ENCODE results near the gene PADI6.
"Not testable (repeated sequence)": the region's sequence is repeated elsewhere in the genome, so short reads cannot be mapped to it uniquely, and the experiment has no call there.

Gene PADI6

DNA sequence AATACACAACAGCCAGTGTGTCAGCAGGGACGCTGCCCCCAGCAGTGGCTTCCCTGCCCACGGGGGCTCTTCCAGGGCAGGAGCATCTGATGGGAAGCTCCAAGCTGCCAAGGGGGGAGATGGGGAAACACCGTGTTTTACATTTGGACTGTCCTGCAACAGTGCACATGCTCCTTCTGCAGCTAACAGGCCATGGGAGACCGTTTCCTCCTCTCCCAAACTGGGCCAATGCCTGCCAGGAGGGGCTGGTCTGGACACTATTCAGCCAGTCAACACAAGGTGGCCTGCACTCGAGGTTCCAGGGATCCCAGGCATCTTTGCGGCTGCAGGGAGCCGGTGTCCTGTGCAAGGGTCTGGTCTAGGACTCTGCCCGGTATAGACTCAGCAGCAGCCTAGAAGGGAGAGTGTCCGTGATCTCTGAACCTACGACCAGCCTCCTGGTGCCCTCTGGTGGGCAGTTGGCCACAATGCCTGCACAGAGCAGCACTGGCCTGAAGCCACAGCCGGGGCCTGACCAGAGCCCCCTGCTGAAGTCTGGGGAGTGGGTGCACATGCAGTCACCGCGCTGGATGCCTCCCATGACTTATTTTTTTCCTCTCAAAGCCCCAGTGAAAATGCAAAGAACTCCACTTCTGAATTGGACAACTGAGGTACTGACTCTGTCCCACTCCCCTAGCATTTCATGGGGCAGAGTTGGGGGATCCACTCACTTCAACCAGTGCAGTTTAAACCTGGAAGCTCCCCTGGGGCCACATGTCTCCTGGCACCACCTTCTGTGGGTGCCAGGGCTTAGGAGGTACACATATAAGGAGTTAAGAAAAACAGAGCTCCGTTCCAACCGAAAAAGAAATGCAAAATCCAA is 34.1 kb downstream of the PADI6 start:
- peak; percentile 70 for DNase-seq (ENCODE audit: low spot score)

DNA sequence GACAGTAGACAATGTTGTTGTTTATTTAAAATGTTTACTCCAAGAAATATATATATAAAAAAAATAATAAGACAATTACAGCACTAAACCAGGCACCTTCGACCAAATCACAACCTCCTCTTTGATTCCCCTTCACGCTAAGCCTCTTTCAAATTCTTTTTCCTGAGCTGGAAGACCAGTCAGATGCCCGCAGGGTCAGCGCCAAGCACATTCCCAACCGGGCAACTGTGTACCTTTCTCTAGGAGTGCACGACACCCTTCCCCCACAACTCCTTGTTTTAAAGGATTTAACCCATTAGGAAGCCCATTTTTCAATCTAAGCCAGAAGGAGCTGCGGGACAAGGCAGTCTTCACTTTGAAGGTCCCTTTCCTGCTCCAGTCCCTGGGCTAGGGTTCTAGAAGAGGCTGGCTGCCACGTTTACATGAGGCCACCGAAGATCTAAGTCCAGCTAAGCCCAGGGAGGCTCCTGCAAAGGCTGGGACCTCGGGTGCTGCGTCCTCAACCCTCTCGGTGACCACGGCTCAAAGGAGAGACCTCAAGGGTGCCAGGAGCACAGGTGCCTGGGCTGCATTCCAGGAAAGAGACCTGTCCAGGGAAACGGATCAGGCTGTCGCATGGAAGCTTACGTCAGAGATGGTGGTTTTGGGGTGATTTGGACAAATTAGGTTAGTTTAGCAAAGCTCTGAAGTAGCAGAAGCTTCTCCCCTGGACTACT is 34.9 kb downstream of the PADI6 start:
- not testable (repeated sequence) for DNase-seq (ENCODE audit: low spot score)

DNA sequence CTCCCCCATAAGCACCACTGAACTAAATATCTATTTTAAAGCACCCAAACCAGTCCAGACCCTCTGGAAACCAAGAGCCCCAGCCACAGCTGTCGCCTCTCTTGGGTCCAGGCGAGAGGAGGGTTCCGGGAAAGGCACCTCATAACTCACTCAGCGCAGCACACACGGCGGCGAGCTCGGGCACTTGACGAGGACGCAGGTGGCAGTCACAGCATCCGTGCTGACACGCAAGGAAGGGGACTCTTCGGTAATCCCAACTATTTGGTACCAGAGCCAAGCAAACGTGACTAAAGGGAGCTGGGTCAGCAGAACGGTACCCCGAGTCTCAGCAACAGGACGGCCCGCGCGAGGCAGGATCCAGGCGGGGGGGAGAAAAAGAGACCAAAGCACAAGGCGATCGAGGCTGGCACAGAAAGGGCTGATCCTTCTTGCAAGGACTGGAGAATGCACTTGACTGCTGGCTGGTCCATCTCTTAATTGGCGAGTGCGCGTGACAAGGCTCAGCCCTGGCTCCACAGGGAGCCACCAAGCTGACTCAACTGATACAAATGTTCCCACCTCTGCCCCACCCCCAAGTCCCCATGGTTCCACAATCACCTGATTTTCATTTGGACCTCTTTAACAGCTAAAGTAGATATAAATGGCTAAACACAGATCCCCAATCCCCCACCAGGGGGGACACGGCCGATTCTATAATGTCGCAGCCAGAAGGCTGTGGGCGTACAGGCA is 36.0 kb downstream of the PADI6 start:
- not testable (repeated sequence) for DNase-seq (ENCODE audit: low spot score)

DNA sequence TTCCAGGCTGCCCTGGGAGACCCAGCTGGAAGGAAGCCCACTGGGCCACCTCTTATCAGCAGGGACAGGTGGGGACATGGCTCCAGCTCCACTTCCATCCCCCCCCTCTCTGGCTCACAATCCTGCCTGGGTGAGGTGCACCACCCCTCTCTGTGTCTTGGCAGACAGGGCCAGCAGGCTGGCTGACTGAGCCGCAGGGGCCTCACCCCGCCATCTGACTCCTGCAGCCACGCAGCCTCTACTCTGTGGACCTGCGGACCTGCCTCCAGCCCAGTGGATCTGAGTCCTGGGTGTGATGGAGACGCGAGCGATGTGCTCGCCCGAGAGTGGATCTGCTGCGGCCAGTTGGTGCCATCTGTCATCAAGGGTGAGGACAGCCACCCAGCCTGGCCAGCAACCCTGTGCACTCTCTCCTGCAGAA is 37.4 kb downstream of the PADI6 start:
- DNase-seq (ENCODE audit: low spot score), result no peak

DNA sequence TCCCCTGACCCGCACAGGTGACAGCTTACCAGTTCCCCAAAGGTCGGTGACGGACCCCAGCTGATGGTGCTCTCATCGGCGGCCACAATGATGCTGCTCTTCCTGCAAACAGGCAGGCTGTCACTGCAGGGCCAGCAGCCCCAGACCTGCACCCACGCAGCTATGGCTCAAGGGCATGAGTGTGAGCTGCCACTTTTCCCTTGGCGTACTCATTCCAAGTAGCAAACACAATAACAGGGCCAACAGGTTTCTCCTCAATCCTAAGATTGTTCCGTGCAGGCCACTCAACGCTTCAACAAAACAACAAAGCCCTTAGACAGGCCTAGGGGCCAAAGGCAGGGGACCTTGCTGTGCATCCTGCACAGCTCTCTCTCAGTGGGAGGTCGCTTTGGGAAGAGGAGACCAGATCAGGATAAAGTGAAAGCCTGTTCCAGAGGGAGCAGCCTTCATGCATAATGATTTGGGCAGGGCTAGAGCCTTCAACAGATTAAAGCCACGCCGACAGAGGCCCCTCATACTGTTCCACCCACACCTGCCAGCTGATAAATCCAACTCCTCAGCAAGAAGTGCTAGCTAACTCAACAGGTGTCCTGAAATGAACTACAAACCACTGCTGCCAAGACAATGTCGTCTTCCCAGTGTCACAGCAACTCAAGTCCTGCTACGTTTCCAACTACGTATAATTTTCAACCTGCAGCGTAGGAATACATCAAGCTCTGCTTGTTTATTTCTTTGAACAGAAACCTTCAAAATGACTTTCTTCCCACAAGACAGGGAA is 40.3 kb downstream of the PADI6 start:
- no peak for DNase-seq (ENCODE audit: low spot score)

DNA sequence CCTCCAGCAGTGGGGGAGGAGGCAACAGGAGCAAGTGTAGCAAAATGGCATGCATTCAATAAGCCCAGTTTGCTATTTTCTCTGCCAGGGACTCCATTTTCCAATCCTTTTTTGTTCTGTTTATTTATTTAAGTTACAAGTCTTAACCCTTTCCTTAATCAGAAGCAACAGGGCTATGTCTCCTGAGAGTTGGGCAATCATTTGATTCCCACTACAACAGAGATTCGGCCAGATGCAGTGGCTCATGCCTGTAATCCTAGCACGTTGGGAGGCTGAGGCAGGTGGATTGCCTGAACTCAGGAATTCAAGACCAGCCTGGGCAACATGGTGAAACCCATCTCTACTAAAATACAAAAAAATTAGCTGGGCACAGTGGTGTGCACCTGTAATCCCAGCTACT is 42.0 kb downstream of the PADI6 start:
- DNase-seq (ENCODE audit: low spot score), result no peak

DNA sequence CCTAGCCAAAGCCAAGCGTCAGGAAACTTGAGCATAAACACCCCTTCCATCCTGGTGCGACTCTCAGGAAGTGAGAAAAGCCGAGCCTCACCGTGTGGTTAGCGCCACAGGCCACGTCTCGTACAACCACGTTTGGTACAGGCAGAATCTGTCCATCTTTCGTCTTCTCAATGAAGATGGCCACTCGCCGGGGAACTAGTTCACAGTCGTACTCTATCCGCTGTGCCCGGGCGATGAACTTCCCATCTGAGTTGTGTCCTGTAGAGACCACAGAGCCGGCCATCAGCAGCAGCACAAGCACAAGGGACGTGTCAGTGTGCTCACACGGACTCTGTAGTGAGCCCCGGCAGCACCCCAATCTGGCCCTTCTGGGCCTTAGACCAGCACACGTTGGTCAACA is 44.4 kb downstream of the PADI6 start:
- no peak for DNase-seq (ENCODE audit: low spot score)

DNA sequence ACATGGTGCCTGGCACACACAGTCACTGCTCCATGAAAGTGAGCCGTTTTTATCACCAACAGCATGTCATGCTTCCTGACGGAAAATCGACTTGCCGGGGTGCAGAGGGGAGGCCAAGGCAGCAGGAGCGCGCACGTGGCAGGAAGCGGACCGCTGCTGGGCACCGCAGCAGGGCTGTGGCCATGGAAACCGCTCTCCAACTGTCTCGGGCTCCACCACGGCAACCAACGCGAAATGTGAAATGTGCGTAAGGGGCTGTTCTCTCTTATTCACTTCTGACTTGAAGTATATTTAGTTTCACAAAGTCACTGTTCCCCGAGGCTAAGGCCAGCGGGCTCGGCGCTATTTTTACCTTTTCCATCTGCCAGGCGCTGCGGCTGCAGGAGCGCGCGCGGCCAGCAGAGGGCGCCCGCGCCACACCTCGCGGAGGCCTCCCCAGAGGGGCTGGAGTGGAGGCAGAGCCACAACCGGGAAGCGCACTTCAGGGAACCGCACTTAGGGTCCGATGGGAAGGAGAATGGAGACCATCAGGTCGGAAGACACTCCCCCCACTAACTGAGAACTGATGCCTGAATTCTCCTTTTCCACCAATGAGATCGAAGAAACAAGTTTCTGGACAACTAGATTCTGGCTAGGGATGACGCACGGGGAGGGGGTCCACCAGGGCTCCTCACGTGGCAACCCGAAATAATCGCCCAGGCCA is 47.8 kb downstream of the PADI6 start:
- DNase-seq (ENCODE audit: low spot score), result peak; percentile 70

DNA sequence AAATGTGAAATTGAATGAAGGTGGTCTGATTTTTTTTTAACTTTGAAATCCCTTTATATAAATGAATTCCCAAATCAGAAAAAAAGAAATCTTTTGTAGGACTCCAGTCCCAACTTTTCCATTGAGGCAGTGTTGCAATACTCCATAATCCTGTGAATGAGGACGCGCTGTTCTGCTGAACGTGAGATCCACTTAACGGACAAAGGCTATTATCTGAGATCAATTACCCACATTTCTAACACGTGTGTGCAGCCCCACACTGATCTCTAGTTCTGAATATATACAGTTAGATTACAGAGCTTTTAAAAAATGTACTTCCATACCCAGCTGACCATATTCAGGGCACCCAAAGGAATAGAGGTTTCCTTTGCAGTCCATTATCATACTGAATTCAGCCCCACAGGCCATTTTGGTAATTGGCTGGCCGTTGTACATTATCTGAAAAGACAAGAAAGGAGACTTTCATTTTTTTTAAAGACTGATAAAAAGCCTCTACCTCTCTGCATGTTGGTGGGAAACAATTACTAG is 48.5 kb downstream of the PADI6 start:
- no peak for DNase-seq (ENCODE audit: low spot score)

DNA sequence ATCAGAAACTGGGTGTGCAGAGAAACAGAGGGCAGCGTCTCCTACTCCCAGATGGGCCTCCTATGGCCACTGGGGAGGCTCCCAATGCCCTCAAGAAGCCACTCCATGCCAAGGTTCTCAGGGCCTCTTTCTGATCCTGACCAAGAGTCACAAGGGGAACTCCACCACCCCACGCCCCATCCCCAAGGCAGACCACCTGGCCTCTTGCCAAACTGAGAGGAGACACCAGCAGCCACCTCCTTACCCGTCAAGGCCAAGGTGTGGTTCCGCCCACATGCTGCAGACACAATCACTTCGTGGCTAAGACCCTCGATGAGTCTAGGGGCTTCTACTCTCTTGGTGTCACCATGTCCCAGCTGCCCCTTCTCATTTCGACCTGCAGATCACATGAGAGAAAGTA is 50.5 kb downstream of the PADI6 start:
- no peak for DNase-seq (ENCODE audit: low spot score)

DNA sequence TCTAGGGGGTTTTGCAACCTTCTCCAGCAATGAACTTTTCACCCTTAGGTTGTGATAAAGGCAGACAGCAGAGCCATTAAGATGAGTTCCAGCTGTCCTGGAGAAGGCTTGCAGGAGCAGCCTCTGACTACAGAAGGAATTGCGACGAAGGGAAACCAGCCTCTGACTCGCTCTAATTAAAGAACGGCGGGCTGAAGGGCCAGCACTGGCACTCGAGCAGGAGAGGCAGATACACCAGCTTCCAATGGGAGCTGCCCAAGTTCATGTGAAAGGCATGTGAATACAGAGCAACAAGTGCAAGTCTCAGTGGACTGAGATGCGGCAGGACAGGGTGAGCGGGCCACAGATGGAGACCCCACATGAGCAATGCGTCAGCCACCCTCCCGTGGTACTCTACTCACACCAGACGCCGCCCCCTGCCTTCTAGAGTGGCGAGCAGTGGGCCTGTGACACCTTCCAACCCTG is 51.8 kb downstream of the PADI6 start:
- DNase-seq (ENCODE audit: low spot score), result no peak

DNA sequence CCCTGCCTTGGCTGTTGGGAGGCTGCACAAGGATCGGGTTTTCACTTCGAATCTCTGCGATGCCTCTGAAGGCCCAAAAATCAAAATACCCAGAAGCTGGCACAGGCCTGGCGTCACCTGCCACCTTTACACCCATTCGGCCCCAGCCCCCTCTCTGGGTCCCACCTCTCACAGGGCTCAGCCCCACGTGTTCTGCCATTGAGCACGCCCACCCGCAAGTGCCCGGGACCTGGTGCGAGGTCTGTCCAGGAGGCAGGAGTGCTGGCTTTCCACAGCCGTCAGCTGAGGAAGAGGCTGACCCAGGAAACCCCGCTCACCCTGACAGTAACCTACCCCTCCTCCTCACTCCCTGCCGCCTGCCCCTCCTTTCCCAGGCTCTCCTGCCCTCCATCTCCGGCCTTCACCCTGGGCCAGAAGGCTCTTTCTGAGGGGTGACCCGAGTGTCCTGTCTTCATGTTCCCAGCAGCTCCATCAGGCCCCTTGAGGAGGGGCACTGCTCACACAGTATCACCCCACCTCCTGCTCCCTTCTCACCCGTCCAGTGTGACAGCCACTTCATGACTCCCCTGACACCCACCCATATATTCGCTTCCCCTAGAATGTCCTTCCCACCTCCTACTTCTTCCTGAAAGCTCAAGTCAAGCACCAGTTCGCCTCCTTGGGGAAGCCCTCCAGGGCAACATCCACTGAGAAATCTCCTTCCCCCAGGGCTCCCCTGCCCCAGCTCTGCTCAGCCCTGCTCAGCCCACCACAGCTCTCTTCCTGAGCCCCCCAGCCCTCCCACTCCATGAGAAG is 54.0 kb downstream of the PADI6 start:
- no peak for DNase-seq (ENCODE audit: low spot score)

DNA sequence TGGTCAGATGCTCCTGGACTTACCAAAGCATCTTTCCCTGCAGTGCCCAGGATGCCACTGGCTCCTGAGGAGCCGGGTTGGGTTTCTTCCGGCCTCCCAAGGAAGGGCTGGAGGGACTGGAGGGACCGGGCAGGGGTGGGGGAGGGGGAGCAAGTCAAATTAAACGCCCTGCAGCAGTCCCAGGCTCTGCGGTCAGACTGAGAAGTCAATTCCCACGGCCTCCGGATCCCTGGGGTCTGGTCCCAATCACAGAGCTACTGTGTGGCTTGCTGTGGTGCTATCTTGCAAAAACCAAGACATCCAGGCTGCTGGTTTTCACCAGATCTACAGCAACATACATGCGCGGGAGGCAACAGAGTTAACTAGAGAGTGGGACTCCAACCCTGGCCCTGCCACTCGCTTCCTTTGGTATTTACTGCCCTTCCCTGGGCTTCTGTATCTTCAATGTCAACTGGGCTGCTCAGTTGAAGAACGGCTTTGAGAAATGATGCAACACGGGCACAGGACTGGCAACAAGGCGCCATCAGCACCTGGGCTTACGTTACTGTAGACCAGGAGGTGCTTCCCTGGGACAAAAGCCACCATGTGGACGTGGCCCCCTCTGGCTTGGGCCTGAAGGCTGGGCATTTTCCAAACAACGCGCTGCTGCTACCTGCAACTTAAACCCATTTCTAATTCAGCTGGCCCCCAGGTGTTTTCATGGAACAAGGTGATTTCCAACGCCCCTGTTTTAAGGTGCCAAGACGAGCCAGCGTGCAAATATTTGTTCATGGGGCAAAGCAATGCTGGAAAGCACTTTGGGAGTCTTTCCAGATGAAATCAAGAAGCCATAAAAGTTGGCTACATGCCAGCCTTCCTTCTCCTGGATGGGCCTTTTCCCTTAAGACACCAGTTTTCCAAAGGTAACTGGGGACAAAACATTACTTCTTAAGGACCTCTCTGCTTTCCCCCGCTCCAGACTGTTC is 56.0 kb downstream of the PADI6 start:
- no peak for DNase-seq (ENCODE audit: low spot score)

DNA sequence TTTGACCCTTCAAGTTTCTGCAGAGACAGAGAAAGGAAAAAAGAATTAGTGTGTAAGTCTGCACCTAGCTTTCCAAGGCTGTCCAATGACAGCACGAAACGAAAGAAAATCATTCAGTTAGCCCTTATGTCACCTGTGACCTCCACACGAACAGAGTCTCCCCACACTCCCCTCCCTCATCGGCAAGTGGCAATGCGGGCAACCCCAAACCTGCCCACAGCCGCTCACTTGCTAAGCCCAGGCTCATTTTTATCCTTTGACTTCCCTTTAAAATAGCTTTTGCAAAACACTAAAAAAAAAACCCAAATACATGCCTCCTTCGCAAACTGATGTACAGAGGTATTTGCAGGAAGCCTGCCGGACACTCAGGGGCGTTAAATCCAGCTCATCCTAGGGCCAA is 57.2 kb downstream of the PADI6 start:
- DNase-seq (ENCODE audit: low spot score), result no peak

DNA sequence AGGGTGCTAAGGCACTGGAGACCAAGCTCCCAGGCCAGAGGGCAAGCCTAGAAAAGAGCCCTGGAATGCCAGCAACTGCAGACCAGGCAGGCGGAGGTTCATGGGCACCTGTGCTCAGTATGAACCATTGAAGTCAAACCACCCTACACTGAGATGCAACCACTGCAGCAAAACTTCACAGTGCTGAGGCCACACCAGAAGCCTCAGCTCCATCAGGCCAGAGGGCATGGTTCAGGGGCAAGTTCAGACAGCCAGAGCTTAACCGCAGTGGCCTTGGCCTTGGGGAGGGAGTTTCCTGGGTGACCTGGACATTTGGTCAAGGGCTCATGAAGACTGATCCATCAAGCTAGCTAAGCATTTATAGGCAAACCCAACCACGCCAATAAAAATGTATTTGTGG is 60.4 kb downstream of the PADI6 start:
- no peak for DNase-seq (ENCODE audit: low spot score)

DNA sequence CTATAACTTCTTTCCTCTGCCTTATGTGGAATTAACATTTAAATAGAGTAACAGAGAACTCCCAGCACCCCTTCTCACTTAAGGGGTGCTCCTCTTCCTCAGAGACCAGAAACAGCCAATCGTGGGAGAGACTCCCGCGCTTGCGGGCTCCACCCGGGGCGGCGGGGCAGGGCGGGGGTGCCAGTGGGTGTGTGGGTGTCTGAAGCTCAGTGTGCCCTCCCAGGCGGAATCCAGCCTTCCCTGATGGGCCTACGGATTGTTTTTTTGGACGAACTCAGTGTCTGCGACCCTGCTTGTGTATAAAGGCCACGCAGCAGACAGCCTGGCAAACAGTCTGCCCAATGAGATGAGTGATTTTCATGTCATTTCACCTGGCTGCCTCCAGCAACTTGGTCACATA is 61.3 kb downstream of the PADI6 start:
- DNase-seq (ENCODE audit: low spot score), result no peak

DNA sequence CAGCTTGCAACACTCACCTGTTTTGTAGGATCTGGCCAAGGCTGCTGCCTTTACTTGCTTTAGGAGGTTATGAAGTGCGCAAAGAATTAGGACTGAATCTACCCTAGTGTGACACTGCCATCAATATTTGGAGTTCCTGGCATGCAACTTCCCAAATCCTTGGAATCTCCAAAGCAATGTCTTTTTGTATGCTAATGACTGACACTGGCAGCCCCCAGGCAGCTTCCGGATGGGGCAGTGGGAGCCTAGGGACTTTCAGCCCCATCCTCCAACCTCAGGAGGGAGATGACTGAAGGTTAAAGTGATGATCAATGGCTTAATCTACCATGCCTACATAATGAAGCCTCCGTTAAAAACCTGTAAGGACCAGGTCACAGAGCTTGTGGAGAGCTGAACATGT is 62.0 kb downstream of the PADI6 start:
- DNase-seq (ENCODE audit: low spot score), result no peak

DNA sequence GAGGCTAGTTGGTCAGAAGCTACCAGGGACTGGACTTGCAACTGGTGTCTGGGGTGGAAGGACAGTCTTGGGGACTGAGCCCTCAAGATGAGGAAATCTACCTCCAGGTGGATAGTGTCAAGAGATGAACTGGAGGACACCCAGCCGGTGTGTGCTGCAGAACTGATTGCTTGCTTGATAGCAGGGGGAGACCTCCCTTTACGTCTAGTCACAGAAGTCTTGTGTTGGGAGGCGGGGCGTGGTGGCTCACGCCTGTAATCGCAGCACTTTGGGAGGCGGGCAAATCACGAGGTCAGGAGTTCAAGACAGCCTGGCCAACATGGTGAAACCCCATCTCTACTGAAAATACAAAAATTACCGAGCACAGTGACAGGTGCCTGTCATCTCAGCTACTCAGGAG is 62.6 kb downstream of the PADI6 start:
- DNase-seq (ENCODE audit: low spot score), result no peak
